HG02852 (cell line): ENCODE data around the gene BPTF.
"Not testable (repeated sequence)": the region's sequence is repeated elsewhere in the genome, so short reads cannot be mapped to it uniquely, and the experiment has no call there.

Experiments used
- ATAC-seq: cut with Tn5 transposase; IDR thresholded peaks from one replicate; pipeline ENCODE4 v1.9.1; 2021; ENCODE audit warnings: mild to moderate bottlenecking, moderate library complexity; ENCODE audit not compliant: unreplicated experiment

BPTF gene

GRCh38 chr17:67824735-67825626 lies at the start of gene BPTF:
Gene BPTF (plus strand): TSS chr17:67825503. CDS start chr17:67825725, 222 bp downstream.
- ATAC-seq: peak; percentile 78

GRCh38 chr17:67779098-67779672 lies 46.1 kb upstream of the BPTF start:
- ATAC-seq: no peak

GRCh38 chr17:67784364-67785121 lies 40.8 kb upstream of the BPTF start:
- ATAC-seq: peak; percentile 45

GRCh38 chr17:67785122-67785477 lies 40.2 kb upstream of the BPTF start:
- no peak for ATAC-seq

GRCh38 chr17:67785504-67785903 lies 39.8 kb upstream of the BPTF start:
- ATAC-seq: no peak

GRCh38 chr17:67800495-67800928 lies 24.8 kb upstream of the BPTF start:
- ATAC-seq: no peak

- no peak for ATAC-seq
Observed at GRCh38 chr17:67801626-67802175, 23.6 kb upstream of the BPTF start.

GRCh38 chr17:67810464-67810863 lies 14.8 kb upstream of the BPTF start:
- no peak for ATAC-seq

- not testable (repeated sequence) for ATAC-seq
Observed at GRCh38 chr17:67812380-67812779, 12.9 kb upstream of the BPTF start.

GRCh38 chr17:67813803-67814180 lies 11.5 kb upstream of the BPTF start:
- no peak for ATAC-seq

GRCh38 chr17:67818110-67819002 lies 6.9 kb upstream of the BPTF start:
- ATAC-seq: peak; percentile 55

GRCh38 chr17:67819722-67820121 lies 5.6 kb upstream of the BPTF start:
- ATAC-seq: no peak

- ATAC-seq: no peak
Observed at GRCh38 chr17:67821871-67822367, 3.4 kb upstream of the BPTF start.

- peak; percentile 34 for ATAC-seq
Observed at GRCh38 chr17:67825627-67826601, 611 bp downstream of the BPTF start.

GRCh38 chr17:67829331-67829730 lies 4.0 kb downstream of the BPTF start:
- no peak for ATAC-seq

- no peak for ATAC-seq
Observed at GRCh38 chr17:67830440-67830839, 5.1 kb downstream of the BPTF start.

GRCh38 chr17:67831268-67831667 lies 6.0 kb downstream of the BPTF start:
- no peak for ATAC-seq

- ATAC-seq: no peak
Observed at GRCh38 chr17:67833134-67833533, 7.8 kb downstream of the BPTF start.
